H1 (cell line): ENCODE measurements around the gene GAGE12J. TPM values are rescaled to one million over a fixed set of nuclear protein-coding genes. Genes with fewer than 3 reads are reported as not detected.
A peak's percentile ranks its signal among the peaks of the same experiment; 100 is the strongest.

ENCODE experiments used
- CTCF ChIA-PET: fragments of 300-600 bp; sonication (Branson Sonifier 250); formaldehyde crosslinking; loops from one replicate; lab custom pipeline; 2021; ENCODE audit not compliant: partially characterized antibody; lab: Charles Lee
- POLR2A ChIA-PET: fragments of 300-600 bp; sonication (Branson Sonifier 250); formaldehyde crosslinking; loops from one replicate; lab custom pipeline; 2021; ENCODE audit warnings: inconsistent platforms; ENCODE audit not compliant: partially characterized antibody; lab: Charles Lee
- DNase-seq, 2 experiments: peaks; one replicate each; pipeline versions ENCODE4 v3.0.0 to v3.0.0-alpha.2; 2010 to 2022; ENCODE audit warnings: low spot score in 2 of 2, low read depth in 1 of 2, mixed read lengths in 1 of 2
- FAIRE-seq: peaks from 2 replicates; lab custom pipeline; 2011; peaks lifted over from hg19 to GRCh38; lab: Jason Lieb, UNC
- H2AFZ ChIP-seq: 2 replicates; pipeline ENCODE4 v1.8.1; 2012; ENCODE audit warnings: low read length, inconsistent platforms
- H2AK5ac ChIP-seq: 2 replicates; pipeline ENCODE4 v1.6.1; 2013; ENCODE audit warnings: low read depth, low read length
- H2BK120ac ChIP-seq: replicated peaks from 2 replicates; pipeline ENCODE3; 2013; ENCODE audit warnings: low read depth, low read length, inconsistent platforms
- H2BK12ac ChIP-seq: 2 replicates; pipeline ENCODE4 v1.6.1; 2013; ENCODE audit warnings: low read depth, low read length
- H2BK15ac ChIP-seq: 2 replicates; pipeline ENCODE4 v1.6.1; 2013; ENCODE audit warnings: low read length
- H2BK20ac ChIP-seq: 2 replicates; pipeline ENCODE4 v1.6.1; 2013; ENCODE audit warnings: low read length
- H2BK5ac ChIP-seq: 2 replicates; pipeline ENCODE4 v1.6.1; 2013; ENCODE audit warnings: low read depth, low read length
- H3K14ac ChIP-seq: 2 replicates; pipeline ENCODE4 v1.6.1; 2013; ENCODE audit warnings: inconsistent platforms; ENCODE audit not compliant: insufficient read length
- H3K18ac ChIP-seq: 2 replicates; pipeline ENCODE4 v1.6.1; 2013; ENCODE audit warnings: low read length; ENCODE audit errors: extremely low read depth
- H3K23ac ChIP-seq: 2 replicates; pipeline ENCODE4 v1.6.1; 2013; ENCODE audit warnings: inconsistent platforms; ENCODE audit not compliant: insufficient read length
- H3K23me2 ChIP-seq: 2 replicates; pipeline ENCODE4 v1.6.1; 2013; ENCODE audit warnings: low read depth, low read length
- H3K27ac ChIP-seq: 2 replicates; pipeline ENCODE4 v1.6.1; 2011; ENCODE audit warnings: low read depth, low read length, inconsistent platforms
- H3K27me3 ChIP-seq, 4 experiments: replicated peaks in 1 of 4; 1 replicate in 1 of 4; 2 replicates in 3 of 4; pipeline versions ENCODE4 v1.6.1 to v1.8.1; 2011 to 2013; ENCODE audit warnings: low read length in 3 of 4, mild to moderate bottlenecking in 3 of 4, inconsistent platforms in 2 of 4, mixed read lengths in 2 of 4, moderate library complexity in 1 of 4; ENCODE audit not compliant: control insufficient read depth in 3 of 4, insufficient read depth in 3 of 4; ENCODE audit errors: extremely low read depth in 1 of 4
- H3K36me3 ChIP-seq, 4 experiments: 2 replicates each; pipeline versions ENCODE4 v1.6.1 to v1.8.1; 2011 to 2013; ENCODE audit warnings: mild to moderate bottlenecking in 4 of 4, low read length in 3 of 4, moderate library complexity in 2 of 4, control low read depth in 1 of 4, inconsistent platforms in 1 of 4; ENCODE audit not compliant: insufficient read depth in 4 of 4, control insufficient read depth in 2 of 4
- H3K4ac ChIP-seq: replicated peaks from 2 replicates; pipeline ENCODE3; 2013; ENCODE audit warnings: low read length, low read depth, mixed read lengths, inconsistent platforms; ENCODE audit not compliant: insufficient read length
- H3K4me1 ChIP-seq, 4 experiments: replicated peaks in 1 of 4; 1 replicate in 1 of 4; 2 replicates in 3 of 4; pipeline versions ENCODE4 v1.6.1 to v1.8.1; 2011 to 2013; ENCODE audit warnings: low read length in 3 of 4, inconsistent platforms in 2 of 4, mixed read lengths in 1 of 4; ENCODE audit not compliant: insufficient read depth in 4 of 4, control insufficient read depth in 3 of 4
- H3K4me2 ChIP-seq, 2 experiments: 2 replicates each; pipeline versions ENCODE4 v1.6.1 to v1.8.1; 2011 to 2013; ENCODE audit warnings: low read depth in 2 of 2, low read length in 2 of 2, control low read depth in 1 of 2, inconsistent platforms in 1 of 2, mild to moderate bottlenecking in 1 of 2; ENCODE audit not compliant: insufficient read depth in 1 of 2
- H3K4me3 ChIP-seq, 4 experiments: fragments of 200-600, 300-600 bp in 1 of 4; sonication (generic), shearing (Covaris generic), sonication (Bioruptor Twin) in 1 of 4; 2 replicates each; pipeline versions ENCODE4 v1.5.1 to v1.8.1; 2011 to 2016; ENCODE audit warnings: low read length in 4 of 4, low read depth in 3 of 4, control low read depth in 2 of 4, inconsistent platforms in 2 of 4, mild to moderate bottlenecking in 2 of 4, mixed read lengths in 1 of 4, moderate library complexity in 1 of 4; ENCODE audit not compliant: insufficient read depth in 2 of 4; ENCODE audit errors: extremely low read depth in 1 of 4
- H3K56ac ChIP-seq: replicated peaks from 2 replicates; pipeline ENCODE3; 2013; ENCODE audit warnings: low read depth, mild to moderate bottlenecking, mixed read lengths, low read length, inconsistent platforms; ENCODE audit not compliant: insufficient read length
- H3K79me1 ChIP-seq: 2 replicates; pipeline ENCODE4 v1.6.1; 2013; ENCODE audit warnings: low read depth, low read length, control low read depth
- H3K79me2 ChIP-seq, 2 experiments: 2 replicates each; pipeline versions ENCODE4 v1.6.1 to v1.8.1; 2012 to 2013; ENCODE audit warnings: low read length in 2 of 2, mild to moderate bottlenecking in 2 of 2, inconsistent platforms in 1 of 2; ENCODE audit not compliant: insufficient read depth in 2 of 2, control insufficient read depth in 1 of 2
- H3K9ac ChIP-seq, 4 experiments: replicated peaks in 1 of 4; 1 replicate in 1 of 4; 2 replicates in 3 of 4; pipeline versions ENCODE4 v1.6.1 to v1.8.1; 2011 to 2013; ENCODE audit warnings: low read depth in 3 of 4, low read length in 3 of 4, control low read depth in 2 of 4, mild to moderate bottlenecking in 2 of 4, moderate library complexity in 2 of 4, inconsistent platforms in 1 of 4; ENCODE audit errors: extremely low read depth in 1 of 4
- H3K9me3 ChIP-seq, 2 experiments: 2 replicates each; pipeline versions ENCODE4 v1.6.1 to v1.8.1; 2012 to 2013; ENCODE audit warnings: mild to moderate bottlenecking in 2 of 2, moderate library complexity in 2 of 2, control low read depth in 1 of 2, inconsistent platforms in 1 of 2, low read depth in 1 of 2, low read length in 1 of 2, mixed read lengths in 1 of 2; ENCODE audit not compliant: insufficient read depth in 2 of 2
- H4K20me1 ChIP-seq, 2 experiments: replicated peaks in 1 of 2; 2 replicates each; pipeline versions ENCODE3 to v1.8.1; 2011 to 2013; ENCODE audit warnings: inconsistent platforms in 2 of 2, low read length in 2 of 2, mild to moderate bottlenecking in 1 of 2; ENCODE audit not compliant: insufficient read depth in 2 of 2, control insufficient read depth in 1 of 2
- H4K5ac ChIP-seq: 2 replicates; pipeline ENCODE4 v1.6.1; 2013; ENCODE audit warnings: low read length, low read depth, mixed read lengths, inconsistent platforms; ENCODE audit not compliant: insufficient read length
- H4K8ac ChIP-seq: 2 replicates; pipeline ENCODE4 v1.8.0; 2013; ENCODE audit warnings: mild to moderate bottlenecking, moderate library complexity, low read length, inconsistent platforms; ENCODE audit not compliant: insufficient read depth; ENCODE audit errors: extremely low read depth
- H4K91ac ChIP-seq: replicated peaks from 2 replicates; pipeline ENCODE3; 2013; ENCODE audit warnings: low read length, mixed read lengths, inconsistent platforms; ENCODE audit not compliant: insufficient read length
- CBX8 ChIP-seq: fragments of 300-800, 300-1000 bp; sonication (generic); IDR thresholded peaks from 2 replicates; pipeline ENCODE4 v1.7.1; 2016; ENCODE audit warnings: low read depth, low read length, borderline replicate concordance
- CTBP2 ChIP-seq: IDR thresholded peaks from 2 replicates; pipeline ENCODE4 v1.7.0; 2011; ENCODE audit warnings: borderline replicate concordance, mild to moderate bottlenecking, moderate library complexity, mixed read lengths, low read length; ENCODE audit not compliant: insufficient read depth, insufficient read length
- KDM1A ChIP-seq: fragments of 200-600, 300-600 bp; sonication (generic); IDR thresholded peaks from 2 replicates; pipeline ENCODE4 v1.7.1; 2016; ENCODE audit warnings: mild to moderate bottlenecking, low read length, borderline replicate concordance
- KDM4A ChIP-seq: IDR thresholded peaks from one replicate; pipeline ENCODE4 v1.7.1; 2012; ENCODE audit warnings: low read depth, mild to moderate bottlenecking, moderate library complexity, low read length, inconsistent platforms; ENCODE audit not compliant: severe bottlenecking
- POU5F1 ChIP-seq: IDR thresholded peaks from 2 replicates; pipeline ENCODE4 v1.6.1; 2011; ENCODE audit warnings: low read depth, mild to moderate bottlenecking, low read length, moderate library complexity
- RAD21 ChIP-seq, 2 experiments: IDR thresholded peaks in 1 of 2; conservative IDR thresholded peaks in 1 of 2; 2 replicates each; pipeline ENCODE4 v1.6.1; 2011; ENCODE audit warnings: low read depth in 2 of 2, low read length in 2 of 2, improper control_type of control experiment in 1 of 2, inconsistent platforms in 1 of 2, mild to moderate bottlenecking in 1 of 2, moderate library complexity in 1 of 2
- SIRT6 ChIP-seq: IDR thresholded peaks from one replicate; pipeline ENCODE4 v1.7.1; 2012; ENCODE audit warnings: low read length, inconsistent platforms
- SIX5 ChIP-seq: IDR thresholded peaks from 2 replicates; pipeline ENCODE4 v1.6.1; 2011; ENCODE audit warnings: mild to moderate bottlenecking, low read depth, low read length
- YY1 ChIP-seq: IDR thresholded peaks from 2 replicates; pipeline ENCODE4 v1.6.1; 2011; ENCODE audit warnings: low read depth, mild to moderate bottlenecking, low read length
- WGBS, 2 experiments: shearing (Covaris generic) in 1 of 2; methylation state at CpG; one replicate each; pipeline versions ENCODE4 v1.1.6 to v1.1.7; 2013 to 2015; ENCODE audit warnings: low lambda C conversion rate in 2 of 2, mixed read lengths in 2 of 2, inconsistent platforms in 1 of 2, low coverage in 1 of 2, missing lambda C conversion rate in 1 of 2; ENCODE audit not compliant: insufficient replicate concordance in 2 of 2, insufficient coverage in 1 of 2, insufficient read length in 1 of 2; ENCODE audit errors: extremely low coverage in 1 of 2, missing lambda C conversion rate in 1 of 2; 5-methylcytosine and 5-hydroxymethylcytosine counted together
- polyA plus RNA-seq, 7 experiments: library from polyadenylated mRNA; depleted of rRNA in 3 of 7; stranded (reverse) in 5 of 7; unstranded in 2 of 7; fragments of >200 nt in 5 of 7; fragments of 200-250 nt in 2 of 7; gene quantifications; 1 replicate in 5 of 7; 2 replicates in 1 of 7; 4 replicates in 1 of 7; pipeline versions ENCODE4 v1.2.1 to v1.2.3, GENCODE V29; 2011 to 2013; ENCODE audit warnings: missing spikeins in 2 of 7, mixed read lengths in 2 of 7
- total RNA-seq: library from RNA; stranded (reverse); fragmentation: NEBNext Ultra II Directional; extraction: Animal tissue kit (Norgen Biotek cat#: 25700); gene quantifications from 2 replicates; pipeline ENCODE4 v1.2.1, GENCODE V29; 2021

Gene GAGE12J
- total and polyA plus RNA-seq, 2 of the 8 experiments (the other 6 are each of a cell fraction or from before 2014, with no cell fraction given): not detected

DNA sequence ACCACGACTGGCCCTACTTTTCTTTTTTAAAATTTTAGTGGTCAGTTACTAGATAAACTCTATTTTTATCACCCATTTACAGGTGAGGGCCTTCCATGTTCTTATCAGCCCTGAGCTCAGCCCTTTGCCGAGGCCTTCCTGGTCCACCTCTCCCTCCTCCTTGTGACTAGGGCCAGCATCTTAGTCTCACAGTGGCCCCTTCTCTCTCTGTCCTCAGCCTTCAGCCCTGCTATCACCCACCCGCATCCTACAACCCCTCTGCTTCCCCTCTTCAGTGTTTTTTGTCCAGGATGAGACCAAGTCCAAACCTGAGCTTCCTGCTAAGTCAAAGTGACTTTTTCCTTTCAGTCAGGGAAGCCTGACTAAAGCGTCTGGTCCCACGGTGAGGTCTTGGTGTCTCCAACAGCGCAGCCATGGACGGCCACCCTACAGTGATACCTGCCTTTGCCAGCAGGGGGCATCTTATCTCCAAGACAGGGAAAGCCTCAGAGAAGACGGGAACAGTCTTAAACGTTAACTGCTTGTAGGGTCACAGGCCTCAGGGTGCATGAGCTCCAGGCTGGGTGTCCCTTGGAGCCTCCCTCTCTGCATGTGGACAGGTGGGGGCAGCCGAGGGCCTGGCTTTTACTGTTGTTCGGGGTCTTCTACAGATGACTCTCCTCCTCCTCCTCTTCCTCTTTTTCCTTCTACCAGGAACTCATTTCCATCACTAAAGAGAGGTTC, 30.1 kb upstream of the GAGE12J start:
- Histone ChIP-seq H3K23me2 (no peaks in the 10 kb centered on the region), H3K9ac (no peak overlapping the region), H2BK5ac (no peak overlapping the region), H3K23ac (no peak overlapping the region), H3K27ac (no peak overlapping the region), H3K79me1 (no peaks in the 10 kb centered on the region), H2BK15ac (no peak overlapping the region), H3K18ac (no peak overlapping the region), H2BK120ac (no peak overlapping the region), H3K79me2 (no peaks in the 10 kb centered on the region), H3K4me3 (no peak overlapping the region), H2AK5ac (no peak overlapping the region), H3K36me3 (no peaks in the 10 kb centered on the region), H4K91ac (no peak overlapping the region), H2BK12ac (no peak overlapping the region), H4K8ac (peak overlapping the region; percentile 79; the same call in 1 of the 2 replicates), H4K20me1 (no peaks in the 10 kb centered on the region), H3K14ac (no peak overlapping the region), H2BK20ac (no peak overlapping the region), H3K56ac (no peak overlapping the region), H3K4me1 (no peaks in the 10 kb centered on the region), H3K27me3 (no peaks in the 10 kb centered on the region), H3K4me2 (no peak overlapping the region), H2AFZ (no peak overlapping the region), H3K9me3 (no peaks in the 10 kb centered on the region), H3K4ac (no peak overlapping the region), H4K5ac (no peak overlapping the region)
- FAIRE-seq (no peak), DNase-seq (peak; percentile 63 to 85)
- CTCF ChIA-PET: interaction anchor here (0.9 to 1.9 kb wide), 12 partner anchors 11 to 550 kb away, joined by 3 to 7 read pairs (median 4); no protein-coding TSS in a partner anchor
- POLR2A ChIA-PET: interaction anchor here (0.7 to 0.9 kb wide), 2 partner anchors 16 to 221 kb away, joined by 3 read pairs; no protein-coding TSS in a partner anchor
- 28% methylated on average over 8 of the region's 11 CpGs; no CpG with 5 or more reads in 1 of the 2 experiments for WGBS, 2 experiments
- TF ChIP-seq POU5F1 (no peak), SIRT6 (no peak), YY1 (0 out of 2 replicates have a peak, but pooled peaks have one; percentile 40), KDM4A (no peak), CBX8 (no peak), RAD21 (IDR thresholded peaks at IDR 0.05 in 1 of 2, conservative IDR thresholded peaks at IDR 0.05 in 1 of 2; ENCODE audit: low read depth in 2 of 2, low read length in 2 of 2) (peak; percentile 74 to 84), SIX5 (no peak), CTBP2 (no peak), KDM1A (no peak)
